GM23338 (cell line): Measurements from ENCODE around the gene SLC30A3. TPM values are rescaled to one million over a fixed set of nuclear protein-coding genes. Genes with fewer than 3 reads are reported as not detected.

Experiments used
- ATAC-seq: fragments of 200-7000 bp; cut with Tn5 transposase; 3 replicates; pipeline ENCODE4 v1.9.1; 2020
- DNase-seq: peaks from one replicate; pipeline ENCODE4 v3.0.0-alpha.2; 2015; ENCODE audit warnings: low spot score
- H2AFZ ChIP-seq: fragments of 200-600 bp; sonication (generic); 2 replicates; pipeline ENCODE4 v1.8.0; 2016; ENCODE audit warnings: antibody characterized with exemption, mild to moderate bottlenecking, moderate library complexity
- H3F3A ChIP-seq: fragments of 200-600 bp; sonication (generic); replicated peaks from 2 replicates; pipeline ENCODE4 v1.8.0; 2017; ENCODE audit warnings: antibody characterized with exemption, mixed run types, low read depth
- H3K27ac ChIP-seq: fragments of 200-600 bp; sonication (generic); 2 replicates; pipeline ENCODE4 v1.6.1; 2016; ENCODE audit warnings: low read depth
- H3K27me3 ChIP-seq: fragments of 200-600 bp; sonication (generic); 2 replicates; pipeline ENCODE4 v1.8.0; 2016; ENCODE audit warnings: mild to moderate bottlenecking, mixed run types, moderate library complexity; ENCODE audit not compliant: insufficient read depth
- H3K36me3 ChIP-seq: fragments of 200-600 bp; sonication (generic); 2 replicates; pipeline ENCODE4 v1.8.0; 2016; ENCODE audit warnings: mild to moderate bottlenecking; ENCODE audit not compliant: insufficient read depth
- H3K4me1 ChIP-seq: fragments of 200-600 bp; sonication (generic); 2 replicates; pipeline ENCODE4 v1.8.0; 2016; ENCODE audit warnings: mild to moderate bottlenecking, moderate library complexity; ENCODE audit not compliant: insufficient read depth
- H3K4me2 ChIP-seq: fragments of 200-600 bp; sonication (generic); 2 replicates; pipeline ENCODE4 v1.7.1; 2017; ENCODE audit warnings: mixed run types
- H3K4me3 ChIP-seq: fragments of 200-600 bp; sonication (generic); 2 replicates; pipeline ENCODE4 v1.6.1; 2016; ENCODE audit warnings: mixed run types
- H3K79me2 ChIP-seq: fragments of 200-600 bp; sonication (generic); replicated peaks from 2 replicates; pipeline ENCODE4 v1.8.0; 2017; ENCODE audit warnings: mild to moderate bottlenecking; ENCODE audit not compliant: insufficient read depth
- H3K9me2 ChIP-seq: fragments of 200-600 bp; sonication (generic); 2 replicates; pipeline ENCODE4 v1.8.0; 2017; ENCODE audit not compliant: insufficient read depth
- H4K20me1 ChIP-seq: fragments of 200-600 bp; sonication (generic); replicated peaks from 2 replicates; pipeline ENCODE4 v1.8.0; 2017; ENCODE audit warnings: mild to moderate bottlenecking; ENCODE audit not compliant: insufficient read depth
- H3K27ac Mint-ChIP-seq: 2 replicates; pipeline ENCODE4 v1.8.0; 2020; ENCODE audit warnings: inconsistent platforms, mild to moderate bottlenecking, moderate library complexity, mixed read lengths
- H3K27me3 Mint-ChIP-seq: 3 replicates; pipeline ENCODE4 v1.8.0; 2022; ENCODE audit warnings: low read depth, mild to moderate bottlenecking, moderate library complexity, mixed read lengths, inconsistent platforms; ENCODE audit not compliant: insufficient read depth, poor library complexity
- H3K36me3 Mint-ChIP-seq: 3 replicates; pipeline ENCODE4 v1.8.0; 2021; ENCODE audit warnings: low read depth, mild to moderate bottlenecking, inconsistent platforms, moderate library complexity, mixed read lengths
- H3K4me1 Mint-ChIP-seq: 3 replicates; pipeline ENCODE4 v1.8.0; 2020; ENCODE audit warnings: mild to moderate bottlenecking, inconsistent platforms, mixed read lengths
- H3K4me3 Mint-ChIP-seq: 3 replicates; pipeline ENCODE4 v1.8.0; 2021; ENCODE audit warnings: moderate library complexity, mild to moderate bottlenecking, inconsistent platforms, mixed read lengths
- H3K9me3 Mint-ChIP-seq: 3 replicates; pipeline ENCODE4 v1.8.0; 2020; ENCODE audit warnings: moderate library complexity, mild to moderate bottlenecking, inconsistent platforms, mixed read lengths
- CREB1 ChIP-seq: fragments of 250-450 bp; sonication (Bioruptor Pico); IDR thresholded peaks from 2 replicates; pipeline ENCODE4 v1.5.0; 2020; ENCODE audit warnings: low read depth, mild to moderate bottlenecking, moderate library complexity
- CTCF ChIP-seq, 2 experiments: fragments of 200-600 bp in 1 of 2; sonication (generic) in 1 of 2; conservative IDR thresholded peaks; 2 replicates each; pipeline versions ENCODE4 v1.5.1 to v1.6.1; 2016 to 2017; ENCODE audit warnings: antibody characterized with exemption in 2 of 2, low read depth in 2 of 2, mild to moderate bottlenecking in 2 of 2, moderate library complexity in 1 of 2
- EZH2 ChIP-seq: fragments of 200-600 bp; sonication (generic); IDR thresholded peaks from one replicate; pipeline ENCODE4 v1.8.0; 2017; ENCODE audit warnings: antibody characterized with exemption, mild to moderate bottlenecking, low read depth; ENCODE audit not compliant: unreplicated experiment
- JUNB ChIP-seq: IDR thresholded peaks from one replicate; pipeline ENCODE4 v1.6.1; 2016; ENCODE audit warnings: antibody characterized with exemption; ENCODE audit not compliant: unreplicated experiment
- NANOG ChIP-seq: IDR thresholded peaks from 2 replicates; pipeline ENCODE4 v1.6.1; 2016; ENCODE audit warnings: antibody characterized with exemption, borderline replicate concordance
- POLR2AphosphoS5 ChIP-seq: IDR thresholded peaks from 2 replicates; pipeline ENCODE4 v1.6.1; 2016; ENCODE audit warnings: antibody characterized with exemption, low read depth
- REST ChIP-seq: IDR thresholded peaks from one replicate; pipeline ENCODE4 v1.6.1; 2018; ENCODE audit warnings: antibody characterized with exemption; ENCODE audit not compliant: unreplicated experiment
- STAT1 ChIP-seq: IDR thresholded peaks from one replicate; pipeline ENCODE4 v1.6.1; 2016; ENCODE audit warnings: antibody characterized with exemption; ENCODE audit not compliant: unreplicated experiment
- ZNF114 ChIP-seq: fragments of 250-450 bp; sonication (Bioruptor Pico); IDR thresholded peaks from 2 replicates; pipeline ENCODE4 v1.5.0; 2020; ENCODE audit warnings: mild to moderate bottlenecking, moderate library complexity
- ZNF331 ChIP-seq: fragments of 250-450 bp; sonication (Bioruptor Pico); IDR thresholded peaks from 2 replicates; pipeline ENCODE4 v1.5.0; 2020; ENCODE audit warnings: low read depth, mild to moderate bottlenecking, moderate library complexity
- polyA plus RNA-seq: library from polyadenylated mRNA; unstranded; fragments of >200 nt; fragmentation: Nextera tagmentation; extraction: Ambion mirVana; gene quantifications from 2 replicates; pipeline ENCODE4 v1.2.1, GENCODE V29; 2016
- total RNA-seq: library from RNA; depleted of rRNA; stranded (reverse); fragments of >200 nt; shearing (Covaris generic); gene quantifications from 2 replicates; pipeline ENCODE4 v1.2.3, GENCODE V29; 2014

SLC30A3 gene
- total and polyA plus RNA-seq, 2 experiments from 2014 or later, result 4.1 to 8.3 TPM

DNA sequence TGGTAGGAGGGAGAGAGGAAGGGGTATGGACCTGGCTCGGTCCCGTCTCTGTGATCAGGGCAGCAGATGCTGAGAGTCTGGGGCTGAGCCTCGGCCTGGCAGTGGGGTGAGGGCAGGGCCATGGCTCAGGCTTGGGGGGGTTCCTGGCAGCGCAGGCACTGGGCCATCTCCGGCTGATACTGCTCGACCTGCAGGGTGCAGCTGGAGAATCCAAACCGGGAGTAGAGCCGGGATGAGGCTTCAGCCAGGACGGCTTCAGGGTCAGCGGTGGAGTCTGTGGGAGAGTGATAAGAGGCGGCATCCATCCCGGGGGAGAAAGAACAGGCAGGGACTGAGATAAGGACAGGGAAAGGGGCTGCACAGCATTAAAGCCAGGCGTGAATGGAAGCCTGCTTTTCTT lies 7.7 kb downstream of the SLC30A3 start:
- no peaks in the 10 kb centered on the region for H3K9me2 ChIP-seq
- ATAC-seq (no peak), DNase-seq (no peak)
- no peaks in the 10 kb centered on the region; the same call in 2 of the 3 replicates for H3K36me3 Mint-ChIP-seq
- no peaks in the 10 kb centered on the region for H3K79me2 ChIP-seq
- H3K9me3 Mint-ChIP-seq, result no peaks in the 10 kb centered on the region
- 0 out of 2 replicates have a peak, but pooled peaks cover 5% of the 10 kb centered on the region for H3F3A ChIP-seq
- H3K4me1 Mint-ChIP-seq, result peaks cover 18% of the 10 kb centered on the region
- H3K36me3 ChIP-seq, result no peaks in the 10 kb centered on the region
- no peak for TF ChIP-seq ZNF331 (CRISPR knock-in tag)
- no peak for TF ChIP-seq CREB1 (CRISPR knock-in tag)
- no peak for TF ChIP-seq ZNF114
- TF ChIP-seq NANOG, result no peak
- TF ChIP-seq EZH2, result no peak
- TF ChIP-seq POLR2AphosphoS5, result no peak
- TF ChIP-seq JUNB, result no peak
- no peak for TF ChIP-seq CTCF (conservative IDR thresholded peaks at IDR 0.05; ENCODE audit: low read depth in 2 of 2)
- TF ChIP-seq REST, result no peak
- no peak overlapping the region for H3K27ac Mint-ChIP-seq
- peaks cover 10% of the 10 kb centered on the region for H3K4me1 ChIP-seq
- peaks cover 19% of the 10 kb centered on the region for H3K27me3 ChIP-seq
- no peak overlapping the region; the same call in 2 of the 3 replicates for H3K4me3 Mint-ChIP-seq
- H2AFZ ChIP-seq, result no peak overlapping the region
- no peak overlapping the region for H3K4me2 ChIP-seq
- no peak overlapping the region for H3K4me3 ChIP-seq
- H3K27me3 Mint-ChIP-seq, result peaks cover 19% of the 10 kb centered on the region
- no peaks in the 10 kb centered on the region; the same call in 1 of the 2 replicates for H4K20me1 ChIP-seq
- no peak overlapping the region for H3K27ac ChIP-seq

DNA sequence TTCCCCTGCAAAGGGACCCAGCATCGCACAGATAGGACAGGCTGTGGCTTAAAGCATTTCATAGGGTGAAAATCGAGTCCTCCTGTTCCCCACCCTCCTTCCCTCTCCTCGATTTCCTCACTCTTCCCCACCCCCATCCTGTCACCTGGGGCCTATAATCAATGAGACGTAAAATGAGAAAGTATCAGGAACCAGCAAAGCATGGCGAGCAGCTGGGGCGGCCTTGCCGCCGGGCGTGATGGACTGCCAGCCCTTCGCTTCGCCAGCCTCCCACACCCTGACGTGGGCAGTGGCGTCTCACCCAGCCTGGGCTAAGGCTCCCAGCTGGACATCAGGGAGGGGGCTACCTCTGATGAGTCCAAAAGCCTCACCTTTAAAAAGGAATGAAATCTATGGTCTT lies 11.1 kb downstream of the SLC30A3 start:
- no peaks in the 10 kb centered on the region for H3K9me3 Mint-ChIP-seq
- Histone ChIP-seq H2AFZ (no peak overlapping the region), H3K79me2 (no peaks in the 10 kb centered on the region), H4K20me1 (no peaks in the 10 kb centered on the region), H3K36me3 (no peaks in the 10 kb centered on the region), H3F3A (peaks cover 12% of the 10 kb centered on the region), H3K4me1 (peaks cover 10% of the 10 kb centered on the region), H3K4me2 (no peak overlapping the region), H3K4me3 (no peak overlapping the region), H3K9me2 (no peaks in the 10 kb centered on the region), H3K27ac (no peak overlapping the region), H3K27me3 (peaks cover 14% of the 10 kb centered on the region)
- peaks cover 20% of the 10 kb centered on the region for H3K27me3 Mint-ChIP-seq
- DNase-seq, result no peak
- ATAC-seq, result no peak
- peaks cover 18% of the 10 kb centered on the region for H3K4me1 Mint-ChIP-seq
- H3K36me3 Mint-ChIP-seq, result no peaks in the 10 kb centered on the region; the same call in 2 of the 3 replicates
- no peak overlapping the region for H3K27ac Mint-ChIP-seq
- no peak overlapping the region for H3K4me3 Mint-ChIP-seq
- TF ChIP-seq CREB1 (CRISPR knock-in tag) (no peak), JUNB (no peak), REST (no peak), ZNF114 (no peak), STAT1 (no peak), CTCF (conservative IDR thresholded peaks at IDR 0.05; ENCODE audit: low read depth in 2 of 2) (no peak)
